ENCODE data around the gene APOL5.

GRCh38 chr22:35731321-35731720, 13.6 kb downstream of the APOL5 start:
- TF ChIP-seq, protein P1, sequence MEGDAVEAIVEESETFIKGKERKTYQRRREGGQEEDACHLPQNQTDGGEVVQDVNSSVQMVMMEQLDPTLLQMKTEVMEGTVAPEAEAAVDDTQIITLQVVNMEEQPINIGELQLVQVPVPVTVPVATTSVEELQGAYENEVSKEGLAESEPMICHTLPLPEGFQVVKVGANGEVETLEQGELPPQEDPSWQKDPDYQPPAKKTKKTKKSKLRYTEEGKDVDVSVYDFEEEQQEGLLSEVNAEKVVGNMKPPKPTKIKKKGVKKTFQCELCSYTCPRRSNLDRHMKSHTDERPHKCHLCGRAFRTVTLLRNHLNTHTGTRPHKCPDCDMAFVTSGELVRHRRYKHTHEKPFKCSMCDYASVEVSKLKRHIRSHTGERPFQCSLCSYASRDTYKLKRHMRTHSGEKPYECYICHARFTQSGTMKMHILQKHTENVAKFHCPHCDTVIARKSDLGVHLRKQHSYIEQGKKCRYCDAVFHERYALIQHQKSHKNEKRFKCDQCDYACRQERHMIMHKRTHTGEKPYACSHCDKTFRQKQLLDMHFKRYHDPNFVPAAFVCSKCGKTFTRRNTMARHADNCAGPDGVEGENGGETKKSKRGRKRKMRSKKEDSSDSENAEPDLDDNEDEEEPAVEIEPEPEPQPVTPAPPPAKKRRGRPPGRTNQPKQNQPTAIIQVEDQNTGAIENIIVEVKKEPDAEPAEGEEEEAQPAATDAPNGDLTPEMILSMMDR (conservative IDR thresholded peaks at IDR 0.05), result no peak
- no peak for TF ChIP-seq EZH2 (IDR thresholded peaks at IDR 0.05; ENCODE audit: low read depth)
